ENCODE data around the gene ATP6V0D1.
A peak's percentile ranks its signal among the peaks of the same experiment; 100 is the strongest.

- TF ChIP-seq ZNF274 (IDR thresholded peaks at IDR 0.05; ENCODE audit: low read depth, low read length) (no peak), SUZ12 (IDR thresholded peaks at IDR 0.05; ENCODE audit: extremely low read depth, insufficient read depth, insufficient read length) (peak; percentile 38), YY1 (IDR thresholded peaks at IDR 0.05; ENCODE audit: insufficient read depth, insufficient read length) (no peak)
These were observed 51.0 kb downstream of the ATP6V0D1 start for GRCh38 chr16:67429799-67430503.

Data from NT2/D1 (cell line).